GM21528 (cell line): ENCODE measurements around the gene ZNF780B.
"Not testable (repeated sequence)": the region's sequence is repeated elsewhere in the genome, so short reads cannot be mapped to it uniquely, and the experiment has no call there.

ENCODE experiments used
- ATAC-seq: cut with Tn5 transposase; IDR thresholded peaks from one replicate; pipeline ENCODE4 v1.9.1; 2021; ENCODE audit warnings: mild to moderate bottlenecking, moderate library complexity; ENCODE audit not compliant: unreplicated experiment, low FRiP score

The ZNF780B gene

DNA sequence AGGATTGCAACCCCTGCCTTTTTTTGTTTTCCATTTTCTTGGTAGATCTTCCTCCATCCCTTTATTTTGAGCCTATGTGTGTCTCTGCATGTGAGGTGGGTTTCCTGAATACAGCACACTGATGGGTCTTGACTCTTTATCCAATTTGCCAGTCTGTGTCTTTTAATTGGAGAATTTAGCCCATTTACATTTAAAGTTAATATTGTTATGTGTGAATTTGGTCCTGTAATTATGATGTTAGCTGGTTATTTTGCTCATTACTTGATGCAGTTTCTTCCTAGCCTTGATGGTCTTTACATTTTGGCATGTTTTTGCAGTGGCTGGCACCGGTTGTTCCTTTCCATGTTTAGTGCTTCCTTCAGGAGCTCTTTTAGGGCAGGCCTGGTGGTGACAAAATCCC, 14.3 kb downstream of the ZNF780B start:
- not testable (repeated sequence) for ATAC-seq

DNA sequence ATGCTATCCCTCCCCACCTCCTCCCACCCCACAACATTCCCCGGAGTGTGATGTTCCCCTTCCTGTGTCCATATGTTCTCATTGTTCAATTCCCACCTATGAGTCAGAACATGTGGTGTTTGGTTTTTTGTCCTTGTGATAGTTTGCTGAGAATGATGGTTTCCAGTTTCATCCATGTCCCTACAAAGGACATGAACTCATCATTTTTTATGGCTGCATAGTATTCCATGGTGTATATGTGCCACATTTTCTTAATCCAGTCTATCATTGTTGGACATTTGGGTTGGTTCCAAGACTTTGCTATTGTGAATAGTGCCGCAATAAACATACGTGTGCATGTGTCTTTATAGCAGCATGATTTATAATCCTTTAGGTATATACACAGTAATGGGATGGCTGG, 18.0 kb downstream of the ZNF780B start:
- ATAC-seq = not testable (repeated sequence)

DNA sequence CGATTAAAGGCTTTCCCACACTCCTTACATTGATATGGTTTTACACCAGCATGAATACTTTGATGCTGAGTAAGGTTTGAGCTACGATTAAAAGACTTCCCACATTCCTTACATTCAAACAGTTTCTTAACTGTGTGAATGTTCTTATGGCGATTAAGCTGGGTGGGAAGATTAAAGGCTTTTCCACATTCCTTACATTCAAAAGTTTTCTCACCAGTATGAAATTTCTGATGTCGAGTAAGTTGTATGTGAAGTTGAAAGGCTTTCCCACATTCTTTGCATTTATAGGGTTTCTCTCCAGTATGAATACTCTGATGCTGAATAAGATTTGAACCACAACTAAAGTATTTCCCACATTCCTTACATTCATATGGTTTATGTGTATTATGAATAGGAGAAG, 20.0 kb downstream of the ZNF780B start:
- no peak for ATAC-seq

DNA sequence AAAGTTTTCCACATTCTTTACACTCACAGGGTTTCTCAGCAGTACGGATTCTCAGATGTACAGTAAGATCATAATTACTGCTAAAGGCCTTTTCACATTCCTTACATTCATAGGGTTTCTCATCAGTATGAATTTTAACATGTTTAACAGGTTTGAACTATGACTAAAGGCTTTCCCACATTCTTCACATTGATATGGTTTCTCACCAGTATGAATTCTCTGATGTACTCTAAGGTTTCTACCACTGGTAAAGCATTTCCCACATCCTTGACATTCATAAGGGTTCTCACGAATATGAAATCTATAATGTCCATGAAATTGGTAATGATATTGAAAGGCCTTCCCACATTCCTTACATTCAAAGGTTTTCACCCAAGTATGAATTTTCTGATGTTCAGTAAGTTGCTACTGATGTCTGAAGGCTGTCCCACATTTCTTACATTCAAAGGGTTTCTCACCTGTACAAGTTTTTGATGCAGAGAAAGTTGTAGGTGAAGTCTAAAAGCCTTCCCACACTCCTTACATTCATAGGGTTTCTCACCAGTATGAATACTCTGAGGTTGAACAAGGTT, 22.0 kb downstream of the ZNF780B start:
- ATAC-seq = no peak

DNA sequence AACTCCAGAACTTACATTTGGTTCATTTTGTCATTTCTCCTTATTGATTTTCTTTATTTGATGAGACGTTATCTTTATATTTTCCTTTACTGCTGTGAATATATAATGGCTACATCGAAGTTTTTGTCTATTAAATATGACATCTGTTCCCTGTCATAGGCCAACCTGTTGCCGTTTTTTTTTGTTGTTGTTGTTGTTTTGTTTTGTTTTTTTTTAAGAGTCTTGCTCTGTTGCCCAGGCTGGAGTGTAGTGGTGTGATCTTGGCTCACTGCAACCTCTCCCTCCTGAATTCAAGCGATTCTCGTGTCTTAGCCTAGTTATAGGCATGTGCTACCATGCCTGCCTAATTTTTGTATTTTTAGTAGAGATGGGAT, 29.4 kb downstream of the ZNF780B start:
- ATAC-seq = no peak

DNA sequence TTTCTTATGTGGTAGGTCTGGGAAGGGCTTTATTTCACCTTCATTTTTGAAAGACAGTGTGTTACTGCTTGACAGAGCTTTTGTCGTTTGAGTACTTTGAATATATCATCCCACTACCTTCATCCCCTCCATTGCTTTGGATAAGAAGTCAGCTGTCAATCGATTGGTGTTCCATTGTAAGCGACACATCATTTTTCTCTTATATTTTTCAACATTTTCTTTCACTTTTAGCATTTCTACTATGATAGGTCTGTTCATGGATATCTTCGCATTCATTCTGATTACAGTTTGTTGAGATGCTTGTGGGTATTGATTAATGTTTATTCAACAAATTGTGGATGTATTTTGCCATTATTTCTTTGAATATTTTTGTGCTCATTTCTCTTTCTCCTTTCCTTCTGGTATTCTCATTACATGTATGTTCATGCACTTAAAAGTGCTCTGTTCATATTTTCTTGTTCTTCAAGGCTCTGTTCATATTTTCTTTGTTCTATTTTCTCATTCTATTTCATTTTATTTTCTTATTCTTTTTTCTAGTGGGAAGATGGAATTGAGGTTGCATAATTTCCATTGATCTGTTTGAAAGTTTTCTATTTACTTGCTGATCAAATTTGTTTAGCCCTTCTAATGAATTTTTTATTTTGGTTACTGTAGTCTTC, 30.0 kb downstream of the ZNF780B start:
- no peak for ATAC-seq

DNA sequence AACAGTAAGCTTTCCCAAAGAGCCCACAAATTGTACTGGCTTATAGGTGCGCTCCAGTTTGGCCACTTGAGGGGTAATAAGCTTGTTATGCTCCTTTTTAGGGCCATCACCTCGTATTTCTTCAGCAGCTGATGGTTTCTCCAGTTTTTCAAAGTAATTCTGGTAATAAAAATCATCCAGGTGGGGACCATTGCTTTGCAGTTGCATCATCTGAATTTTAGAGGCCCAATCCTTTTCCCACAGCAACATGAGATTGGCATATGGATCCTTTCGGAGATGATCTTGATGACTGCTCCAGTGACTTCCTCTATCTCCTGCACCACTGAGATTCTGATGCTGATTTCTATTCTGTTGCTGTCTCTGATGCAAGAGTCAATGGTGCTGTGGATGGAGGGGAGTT, 32.1 kb downstream of the ZNF780B start:
- ATAC-seq = no peak

DNA sequence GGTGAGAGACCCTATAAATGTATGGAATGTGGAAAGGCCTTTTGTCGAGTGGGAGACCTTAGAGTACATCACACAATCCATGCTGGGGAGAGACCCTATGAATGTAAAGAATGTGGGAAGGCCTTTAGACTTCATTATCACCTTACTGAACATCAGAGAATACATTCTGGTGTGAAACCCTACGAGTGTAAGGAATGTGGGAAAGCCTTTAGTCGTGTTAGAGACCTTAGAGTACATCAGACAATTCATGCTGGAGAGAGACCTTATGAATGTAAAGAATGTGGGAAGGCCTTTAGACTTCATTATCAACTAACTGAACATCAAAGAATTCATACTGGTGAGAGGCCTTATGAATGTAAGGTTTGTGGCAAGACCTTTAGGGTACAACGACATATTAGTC, 42.0 kb downstream of the ZNF780B start:
- ATAC-seq = no peak

DNA sequence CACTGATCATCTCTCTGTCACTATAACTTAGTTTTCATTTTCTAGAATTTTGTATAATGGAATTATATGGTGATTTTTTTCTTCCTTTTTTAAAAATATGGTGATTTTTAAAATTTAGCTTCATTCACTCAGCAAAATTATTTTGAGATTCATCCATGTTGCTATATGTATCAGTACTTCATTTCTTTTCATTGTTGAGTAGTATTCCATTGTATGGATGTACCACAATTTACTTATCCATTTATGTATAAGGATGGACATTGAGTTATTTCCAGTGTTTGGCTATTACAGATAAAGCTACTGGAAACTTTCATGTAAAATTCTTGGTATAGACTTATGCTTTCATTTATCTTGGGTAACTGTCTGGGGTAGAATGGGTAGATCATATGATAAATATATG, 46.4 kb downstream of the ZNF780B start:
- ATAC-seq = no peak

DNA sequence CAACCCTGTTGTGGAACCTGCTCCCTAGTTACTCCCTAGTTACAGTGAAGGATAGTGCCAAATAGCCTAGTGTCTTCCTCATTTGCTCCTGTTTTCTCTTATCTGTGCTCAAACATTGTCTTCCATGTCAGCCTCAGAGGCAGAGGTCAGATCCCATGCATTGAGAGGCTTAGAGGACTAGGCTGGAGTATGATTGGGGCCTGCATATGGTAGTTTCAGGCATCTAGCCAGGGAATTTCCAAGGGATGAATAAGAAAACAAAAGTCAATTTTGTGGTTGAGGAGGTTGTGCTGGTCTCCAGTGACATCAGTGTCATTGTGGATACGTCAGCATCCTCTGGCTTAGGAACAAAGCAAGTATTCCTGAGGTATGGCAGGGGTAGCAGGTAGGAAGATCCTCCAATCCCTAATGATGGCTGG, 49.7 kb downstream of the ZNF780B start:
- ATAC-seq = no peak

DNA sequence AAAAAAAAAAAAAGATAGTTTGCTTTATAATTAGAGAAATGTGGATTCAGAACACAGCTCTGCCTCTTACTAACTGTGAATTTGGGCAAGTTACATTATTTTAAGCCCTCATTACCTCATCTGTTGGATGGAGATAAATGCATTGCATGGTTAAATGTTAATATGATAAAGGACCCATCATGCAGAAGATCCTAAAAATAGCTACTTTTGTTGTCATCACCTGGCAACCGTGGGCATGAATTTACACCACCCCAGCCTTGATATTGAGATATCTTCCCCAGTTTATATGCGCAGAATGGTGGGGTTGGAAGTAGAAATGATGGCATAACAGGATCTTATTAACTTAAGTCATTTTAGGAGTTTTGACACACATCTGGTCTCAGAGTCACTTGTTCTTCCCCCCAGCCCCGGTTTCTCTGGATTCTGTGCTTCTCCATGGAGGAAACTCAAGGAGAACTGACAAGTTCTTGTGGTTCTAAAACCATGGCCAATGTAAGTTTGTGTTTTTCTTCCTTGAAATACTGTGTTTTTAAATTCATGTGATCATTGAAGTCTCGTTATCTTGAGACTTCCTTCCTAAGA, 50.2 kb downstream of the ZNF780B start:
- no peak for ATAC-seq

DNA sequence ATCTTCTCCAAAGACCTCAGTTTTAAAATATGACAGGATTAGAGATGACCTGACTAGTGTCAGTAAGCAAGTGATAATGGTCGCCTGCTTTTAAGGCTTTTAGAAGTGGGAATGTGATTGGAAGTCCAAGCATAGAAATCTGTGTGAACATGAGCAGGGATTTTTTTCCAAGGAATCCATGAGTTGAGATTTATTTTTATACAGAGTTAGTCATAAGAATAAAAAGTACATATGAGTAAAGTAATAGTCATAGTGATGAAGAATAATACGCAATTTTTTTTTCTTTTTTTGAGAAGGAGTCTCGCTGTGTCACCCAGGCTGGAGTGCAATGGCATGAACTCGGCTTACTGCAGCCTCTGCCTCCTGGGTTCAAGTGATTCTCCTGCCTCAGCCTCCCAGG, 57.5 kb downstream of the ZNF780B start:
- no peak for ATAC-seq

DNA sequence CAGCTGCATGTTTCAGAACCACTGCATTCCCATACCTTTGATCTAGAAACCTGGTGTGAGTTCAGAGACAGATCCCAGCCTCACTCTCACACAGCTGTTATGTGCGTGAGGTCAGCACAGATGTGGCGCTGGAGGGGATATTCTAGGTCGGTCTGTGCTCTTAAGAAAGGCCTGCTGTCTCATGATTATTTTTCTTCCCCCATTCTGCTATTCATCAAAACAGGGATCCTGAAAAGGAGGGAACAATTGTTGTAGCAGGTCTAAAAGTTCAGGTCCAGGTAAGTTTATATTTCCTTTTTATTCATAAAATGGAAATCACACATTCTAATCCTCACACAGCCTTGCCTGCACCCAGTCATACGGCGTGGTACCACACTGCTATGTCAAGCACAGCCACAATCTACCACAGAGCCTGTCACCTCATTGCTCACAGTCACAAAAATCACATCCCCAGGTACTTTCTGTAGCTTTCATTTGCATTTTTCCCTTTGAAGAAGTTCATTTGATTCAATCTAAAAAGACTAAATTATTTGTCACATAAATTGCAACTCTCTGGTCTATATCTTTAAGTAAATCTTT, 58.3 kb downstream of the ZNF780B start:
- no peak for ATAC-seq

DNA sequence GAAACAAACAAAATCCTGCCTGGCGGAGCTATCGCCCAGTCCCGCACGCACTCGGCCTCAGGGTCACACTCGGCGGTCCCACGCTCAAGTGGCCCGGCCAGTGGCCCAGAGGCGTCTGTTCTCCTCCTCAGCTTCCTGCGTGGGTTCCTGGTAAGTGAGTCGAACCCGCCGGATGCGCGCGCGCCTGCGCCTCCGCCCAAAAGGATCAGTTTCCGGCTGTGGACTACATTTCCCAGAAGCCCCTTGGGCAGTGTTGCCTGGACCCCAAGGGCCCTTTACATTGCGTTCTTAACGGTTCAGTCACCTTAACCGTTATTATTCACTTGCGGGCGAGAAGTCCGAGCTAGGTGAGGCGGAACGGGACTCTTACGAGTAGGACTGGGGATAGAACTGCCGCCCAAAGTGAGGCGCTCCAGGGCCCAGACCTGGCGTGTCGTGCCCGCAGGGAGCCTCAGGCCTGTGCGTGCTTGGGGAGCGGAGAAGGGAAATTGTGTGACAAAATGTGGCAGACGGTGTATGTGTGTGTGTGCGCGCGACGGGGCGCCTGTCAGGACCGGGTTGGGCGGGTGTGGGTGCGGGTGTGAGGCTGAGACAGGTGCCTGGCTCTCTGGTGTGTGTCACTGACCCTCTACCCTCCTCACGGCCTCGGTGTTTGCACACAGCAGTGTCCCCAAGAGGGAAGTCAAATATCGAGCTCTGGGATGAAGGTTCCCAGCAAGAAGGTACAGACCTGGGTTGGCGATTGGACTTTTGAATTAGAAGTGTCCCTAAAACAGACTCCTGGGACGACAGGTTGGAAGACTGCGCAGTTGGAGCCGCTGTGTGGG, 59.0 kb downstream of the ZNF780B start, which contains the start of gene ZNF546:
Gene ZNF546 (plus strand): TSS at position 250 of the 827 bp plus-strand sequence. CDS start 1,267 bp downstream, outside the sequence.
- peak; percentile 80 for ATAC-seq

DNA sequence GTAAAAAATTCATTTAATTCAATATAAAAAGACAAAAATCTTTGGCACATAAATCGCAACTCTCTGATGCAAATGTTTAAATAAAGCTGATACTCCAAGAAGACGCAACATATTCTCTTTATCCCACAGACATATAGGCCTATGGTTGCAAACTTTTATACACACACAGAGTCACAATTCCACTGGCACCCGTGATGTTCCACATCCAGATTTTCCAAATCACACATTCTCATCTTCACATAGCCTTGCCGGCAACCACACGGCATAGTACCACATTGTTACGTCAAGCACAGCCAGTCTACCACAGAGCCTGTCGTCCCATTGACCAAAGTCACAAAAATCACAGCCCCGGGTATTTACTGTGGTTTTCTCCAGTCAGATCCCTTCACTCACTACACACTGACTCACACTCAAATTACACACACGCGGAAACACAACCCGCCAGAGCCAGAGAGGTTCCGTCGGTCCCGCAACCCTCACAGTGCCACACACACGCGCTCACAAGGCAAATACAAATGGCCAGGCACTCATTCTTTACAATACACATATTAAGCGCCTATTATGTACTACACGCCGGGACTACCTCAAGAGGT, 59.7 kb downstream of the ZNF780B start:
- peak; percentile 35 for ATAC-seq

DNA sequence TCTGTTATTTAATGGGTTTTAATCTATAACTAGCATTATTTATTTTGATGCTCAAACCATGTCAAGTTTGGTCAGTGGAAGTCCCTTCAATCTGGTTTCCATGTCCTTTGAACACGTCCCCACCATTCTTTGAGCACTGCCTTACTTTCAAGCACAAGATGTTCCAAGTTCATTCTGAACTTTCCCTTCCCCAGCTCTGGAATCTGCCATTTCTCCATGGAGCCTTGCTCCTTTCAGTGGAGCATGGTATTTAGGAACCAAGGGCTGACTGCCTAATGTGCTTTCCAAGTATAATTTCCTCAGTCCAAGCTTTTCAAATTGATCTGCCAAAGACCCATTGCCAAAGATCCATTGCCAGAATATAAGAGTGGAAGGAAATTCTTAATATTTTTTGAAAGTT, 60.2 kb downstream of the ZNF780B start:
- no peak for ATAC-seq

DNA sequence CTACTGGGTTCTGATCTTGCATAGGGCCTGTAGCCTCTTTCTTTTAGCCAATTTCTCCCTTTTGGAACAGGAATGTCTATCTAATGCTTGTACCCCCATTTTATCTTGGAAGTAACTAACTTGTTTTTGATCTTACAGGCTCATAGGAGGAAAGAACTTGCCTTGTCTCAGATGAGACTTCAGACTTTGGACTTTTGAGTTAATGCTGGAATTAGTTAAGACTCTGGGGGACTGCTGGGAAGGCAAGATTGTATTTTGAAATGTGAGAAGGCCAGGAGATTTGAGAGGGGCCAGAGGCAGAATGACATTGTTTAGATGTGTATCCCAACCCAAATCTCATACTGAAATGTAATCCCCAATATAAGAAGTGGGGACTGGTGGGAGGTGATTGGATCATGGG, 61.7 kb downstream of the ZNF780B start:
- ATAC-seq = no peak

DNA sequence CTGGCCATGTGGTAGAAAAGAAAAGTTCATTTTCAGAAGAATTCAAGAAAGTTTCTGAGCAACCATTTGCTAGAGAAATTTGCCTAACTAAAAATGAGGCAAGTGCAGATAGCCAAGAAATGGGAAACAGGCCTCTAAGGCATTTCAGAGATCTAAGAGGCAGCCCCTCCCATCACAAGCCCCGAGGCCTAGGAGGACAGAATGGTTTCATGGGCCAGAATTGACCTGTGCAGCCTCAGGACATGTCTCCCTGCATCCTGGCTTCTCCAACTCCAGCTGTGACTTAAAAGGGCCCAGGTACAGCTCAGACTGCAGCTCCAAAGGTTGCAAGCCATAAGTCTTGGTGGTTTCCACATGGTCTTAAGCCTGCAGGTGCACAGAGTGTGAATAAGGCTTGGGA, 62.4 kb downstream of the ZNF780B start:
- no peak for ATAC-seq

DNA sequence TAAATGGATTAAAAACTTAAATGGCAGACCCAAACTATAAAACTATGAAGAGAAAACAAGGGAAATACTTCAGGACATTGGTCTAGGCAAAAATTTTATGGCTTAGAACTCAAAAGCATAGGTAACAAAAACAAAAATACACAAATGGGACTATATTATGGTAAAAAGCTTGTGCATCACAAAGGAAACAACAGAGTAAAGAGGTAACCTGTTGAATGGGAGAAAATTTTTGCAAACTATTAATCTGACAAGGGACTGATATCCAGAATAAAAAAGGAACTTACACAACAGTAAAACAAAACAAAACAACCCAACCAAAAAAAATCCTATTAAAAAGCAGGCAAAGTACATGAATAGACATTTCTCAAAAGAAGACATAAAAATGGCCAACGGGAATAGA, 68.4 kb downstream of the ZNF780B start:
- ATAC-seq = no peak

DNA sequence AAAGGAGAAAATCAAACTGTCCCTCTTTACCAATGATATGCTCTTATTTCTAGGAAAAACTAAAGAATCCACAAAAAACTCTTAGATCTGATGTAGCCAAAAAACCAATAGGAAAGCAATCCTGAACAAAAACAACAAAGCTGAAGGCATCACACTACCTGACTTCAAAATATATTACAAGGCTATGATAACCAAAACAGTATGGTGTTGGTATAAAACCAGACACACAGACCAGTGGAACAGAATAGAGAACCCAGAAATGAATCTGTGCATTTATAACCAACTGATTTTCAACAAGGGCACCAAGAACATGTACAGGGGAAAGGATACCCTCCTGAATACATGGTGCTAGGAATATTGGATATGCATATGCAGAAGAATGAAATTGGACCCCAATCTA, 68.9 kb downstream of the ZNF780B start:
- ATAC-seq = no peak

DNA sequence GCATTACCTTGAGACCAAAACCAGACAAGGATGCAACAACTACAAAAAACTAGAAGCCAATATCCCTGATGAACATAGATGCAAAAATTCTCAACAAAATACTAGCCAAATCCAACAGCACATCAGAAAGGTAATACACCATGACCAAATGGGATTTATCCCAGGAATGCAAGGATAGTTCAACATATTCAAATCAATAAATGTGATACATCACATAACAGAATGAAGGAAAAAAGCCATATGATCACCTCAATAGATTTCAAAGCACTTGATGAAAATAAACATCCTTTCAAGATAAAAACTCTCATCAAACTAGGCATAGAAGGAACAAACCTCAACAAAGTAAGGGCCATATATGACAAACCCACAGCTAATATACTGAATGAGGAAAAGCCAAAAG, 69.4 kb downstream of the ZNF780B start:
- ATAC-seq = no peak
